GM04504 (cell line): ENCODE measurements around the gene MALRD1.

Experiments used
- DNase-seq: peaks from one replicate; pipeline ENCODE4 v3.0.0-alpha.2; 2012; ENCODE audit warnings: low read depth

MALRD1 gene

GRCh38 chr10:19782430-19783089 is 734.0 kb downstream of the MALRD1 start:
- DNase-seq: no peak

DNA sequence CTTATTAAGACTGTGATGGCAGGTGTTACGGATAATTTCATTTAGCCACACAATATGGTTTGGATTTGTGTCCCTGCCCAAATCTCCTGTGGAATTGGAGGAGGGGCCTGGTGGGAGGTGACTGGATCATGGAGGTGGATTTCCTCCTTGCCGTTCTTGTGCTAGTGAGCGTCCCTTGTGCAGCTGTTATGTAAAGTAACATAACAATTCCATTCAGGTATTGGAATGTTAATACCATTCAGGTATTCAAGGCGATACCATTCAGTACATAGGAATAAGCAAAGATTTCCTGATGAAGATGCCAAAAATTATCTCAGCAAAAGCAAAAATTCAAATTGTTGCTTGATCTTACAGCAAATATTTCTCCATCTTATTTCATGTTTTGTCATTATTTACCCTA is 735.1 kb downstream of the MALRD1 start:
- no peak for DNase-seq
